Nucleus accumbens (tissue), 56 donors: ENCODE results near the gene ZNF831.

ENCODE experiments used
- DNase-seq, 56 donors: peaks; one replicate each; lab custom pipeline; 2025; lab: John Stamatoyannopoulos, UW

Gene ZNF831

GRCh38 chr20:59177266-59178250, 13.9 kb downstream of the ZNF831 start:
- DNase-seq = no peak

- DNase-seq = no peak
Measured at GRCh38 chr20:59178983-59179595, 15.5 kb downstream of the ZNF831 start.

- DNase-seq = no peak
Measured at GRCh38 chr20:59179988-59180387, 16.4 kb downstream of the ZNF831 start.

GRCh38 chr20:59181936-59182335, 18.3 kb downstream of the ZNF831 start:
- DNase-seq = no peak

- no peak for DNase-seq
Measured at GRCh38 chr20:59182401-59183044, 18.9 kb downstream of the ZNF831 start.

GRCh38 chr20:59183751-59184150, 20.1 kb downstream of the ZNF831 start:
- DNase-seq = no peak

GRCh38 chr20:59184880-59185447, 21.3 kb downstream of the ZNF831 start:
- DNase-seq = no peak

- DNase-seq = no peak
Measured at GRCh38 chr20:59185809-59186208, 22.2 kb downstream of the ZNF831 start.

GRCh38 chr20:59190466-59190865, 26.8 kb downstream of the ZNF831 start:
- no peak for DNase-seq

GRCh38 chr20:59191036-59191755, 27.6 kb downstream of the ZNF831 start:
- DNase-seq = no peak

GRCh38 chr20:59191756-59192532, 28.3 kb downstream of the ZNF831 start:
- DNase-seq = no peak

- no peak for DNase-seq
Measured at GRCh38 chr20:59192533-59192896, 28.9 kb downstream of the ZNF831 start.

GRCh38 chr20:59193325-59193724, 29.7 kb downstream of the ZNF831 start:
- DNase-seq = no peak

- DNase-seq = no peak
Measured at GRCh38 chr20:59194023-59194935, 30.7 kb downstream of the ZNF831 start.

GRCh38 chr20:59195316-59195993, 31.8 kb downstream of the ZNF831 start:
- DNase-seq = no peak

- DNase-seq = peak in 2 of 56 donors; percentile 12 to 23
Measured at GRCh38 chr20:59204165-59204894, 40.7 kb downstream of the ZNF831 start.

- DNase-seq = no peak
Measured at GRCh38 chr20:59205044-59205443, 41.4 kb downstream of the ZNF831 start.
